ENCODE measurements around the gene TRIM71.

TRIM71 gene

DNA sequence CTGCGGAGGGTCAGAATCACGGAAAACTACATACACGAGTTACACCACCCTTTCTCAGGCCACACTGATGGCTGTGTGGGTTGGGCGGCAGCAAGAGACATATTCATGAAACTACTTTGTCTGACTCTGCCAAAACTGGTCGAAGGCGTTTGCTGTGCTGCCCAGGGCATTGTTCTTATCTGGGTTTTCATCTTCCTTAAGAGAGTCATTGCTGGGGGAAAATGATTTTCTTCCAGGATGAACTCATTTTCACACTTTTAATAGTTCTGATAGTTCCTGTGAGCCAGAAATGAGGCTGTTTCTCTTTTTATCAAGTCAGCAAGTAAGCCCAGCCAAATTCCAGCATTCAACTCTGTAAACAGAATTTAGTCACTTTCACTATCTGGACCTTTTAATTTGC, 47.6 kb downstream of the TRIM71 start:
- DNase-seq (ENCODE audit: low read depth, low spot score) = peak; percentile 69

DNA sequence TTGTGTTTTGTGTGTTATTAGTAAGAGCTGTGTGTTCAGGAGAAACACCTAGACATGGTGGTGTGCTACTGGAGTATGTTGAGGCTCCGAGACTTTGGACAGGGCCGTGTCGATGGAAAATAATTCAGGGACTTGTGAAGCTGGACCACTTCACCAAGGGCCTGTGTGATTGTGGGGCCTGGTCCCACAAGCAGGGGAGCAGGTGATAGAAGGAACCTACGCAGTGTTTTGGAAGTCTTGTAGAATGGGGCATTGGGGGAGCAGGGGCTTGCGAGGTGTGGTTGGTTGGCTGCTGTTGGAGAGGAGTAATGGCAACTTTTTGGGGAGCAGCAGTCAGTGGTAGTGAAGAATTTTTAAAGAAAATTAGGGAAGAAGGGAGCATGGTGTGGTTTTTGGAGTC, 48.7 kb downstream of the TRIM71 start:
- DNase-seq (ENCODE audit: low read depth, low spot score) = no peak

DNA sequence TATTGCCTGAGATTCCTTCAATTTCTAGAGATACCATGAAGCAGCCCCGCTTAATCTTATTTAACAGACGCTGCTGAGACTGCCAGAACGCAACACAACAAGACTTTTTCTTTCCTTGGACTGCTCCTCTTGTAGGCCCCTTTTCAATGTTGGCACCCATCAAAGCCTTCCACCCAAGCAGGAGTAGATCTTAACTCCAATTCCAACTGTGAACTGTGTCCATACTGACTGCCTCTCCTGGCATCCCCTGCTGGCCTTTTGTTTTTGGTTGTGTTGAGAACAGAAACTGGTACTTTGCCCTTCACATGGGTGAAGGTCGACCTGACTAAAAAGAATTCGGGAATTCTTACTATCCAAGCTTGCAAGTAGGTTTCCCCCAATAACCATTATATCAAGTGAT, 50.2 kb downstream of the TRIM71 start:
- no peak for DNase-seq (ENCODE audit: low read depth, low spot score)

DNA sequence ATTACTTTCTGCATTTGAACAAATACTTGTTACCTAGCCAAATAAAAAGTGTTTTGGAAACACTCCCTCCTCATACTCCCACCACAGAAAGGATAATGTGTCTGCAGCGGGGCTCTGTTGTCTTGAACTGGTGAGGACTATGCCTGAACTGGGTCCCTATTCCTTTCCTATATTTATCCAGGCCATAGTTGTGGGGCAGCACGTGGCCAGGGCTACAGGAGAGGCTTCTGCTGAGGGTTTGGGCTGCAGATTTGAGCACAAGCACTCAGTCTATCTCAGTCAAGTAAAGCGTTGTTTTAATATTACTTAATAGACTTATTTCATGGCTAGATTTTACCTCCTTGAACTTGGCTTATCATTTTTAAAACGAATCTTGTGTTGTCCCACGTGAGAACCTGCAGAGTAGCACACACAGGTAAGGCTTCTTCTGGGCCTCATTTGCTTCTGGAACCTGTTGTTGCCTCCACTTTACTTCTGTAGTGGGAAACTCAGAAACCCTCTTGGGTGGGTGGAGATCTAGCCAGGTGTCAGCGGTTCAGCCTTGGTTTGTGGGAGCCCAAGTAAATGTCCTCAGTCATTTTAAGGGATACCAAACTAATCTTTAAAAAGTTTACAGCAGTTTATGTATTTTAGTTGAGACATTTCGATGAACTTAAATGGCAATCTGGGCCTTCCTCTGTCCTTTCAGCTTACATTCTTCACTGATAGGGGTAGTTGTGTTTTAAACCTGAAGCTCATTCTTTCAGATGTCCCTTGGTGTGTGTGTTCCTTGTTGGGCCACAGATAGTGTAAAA, 51.1 kb downstream of the TRIM71 start:
- DNase-seq (ENCODE audit: low read depth, low spot score) = peak; percentile 55

DNA sequence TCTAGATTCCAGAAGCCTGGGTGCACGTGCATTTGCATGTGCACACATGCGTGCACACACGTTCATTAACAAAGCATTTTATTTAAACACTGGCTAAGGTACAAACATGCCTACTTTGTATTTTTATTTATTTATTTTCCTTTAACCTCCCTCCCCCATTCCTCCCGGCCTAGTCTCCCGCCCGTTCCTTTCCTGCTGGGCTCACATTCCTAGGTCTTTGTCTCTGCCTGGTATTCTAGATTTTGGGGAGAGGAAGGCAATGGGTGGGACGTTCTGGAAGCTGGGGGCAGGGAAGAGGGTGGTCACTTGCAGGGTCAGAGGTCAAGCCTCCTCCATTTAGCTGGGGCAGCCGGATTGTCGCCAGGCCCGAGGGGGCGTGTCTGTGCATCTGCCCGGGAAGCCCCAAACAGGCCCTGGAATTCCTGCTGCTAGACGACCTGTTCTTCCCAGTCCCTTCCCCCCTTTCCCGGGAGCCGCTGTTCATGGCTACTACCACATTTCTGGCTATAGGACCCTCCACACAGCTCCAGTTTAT, 51.8 kb downstream of the TRIM71 start:
- peak; percentile 99 for DNase-seq (ENCODE audit: low read depth, low spot score)

DNA sequence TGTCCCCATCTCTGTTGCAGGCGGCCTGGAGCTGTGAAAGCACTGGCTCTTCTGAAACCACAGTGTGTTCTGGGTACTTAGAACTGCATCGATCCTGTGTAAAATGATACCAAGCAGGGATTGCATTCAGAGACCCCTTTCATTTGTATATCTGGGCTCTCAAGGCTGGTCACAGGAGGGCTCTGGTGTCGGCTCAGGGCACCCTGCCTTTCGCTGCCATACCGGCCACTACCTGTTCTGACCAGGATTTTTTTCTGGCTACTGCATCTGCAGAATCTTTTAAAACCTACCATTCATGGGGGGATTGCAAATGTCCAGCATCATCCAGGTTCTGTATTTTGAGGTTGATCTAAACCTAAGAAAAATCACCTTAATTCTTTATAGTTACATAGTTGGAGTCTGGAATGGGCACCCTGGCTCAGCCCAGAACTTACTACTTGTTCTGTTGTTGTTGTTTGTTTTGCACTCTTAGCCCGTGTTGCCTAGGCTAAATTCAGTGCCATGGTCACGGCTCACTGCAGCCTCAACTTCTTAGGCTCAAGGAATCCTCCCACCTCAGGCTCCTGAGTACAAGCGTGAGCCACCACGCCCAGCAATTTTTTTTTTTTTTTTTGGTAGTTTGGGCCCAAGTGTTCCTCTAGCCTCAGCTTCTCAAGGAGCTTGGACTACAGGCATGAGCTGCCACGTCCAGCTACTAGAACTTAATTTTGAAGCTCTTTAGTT, 52.7 kb downstream of the TRIM71 start:
- peak; percentile 45 for DNase-seq (ENCODE audit: low read depth, low spot score)

DNA sequence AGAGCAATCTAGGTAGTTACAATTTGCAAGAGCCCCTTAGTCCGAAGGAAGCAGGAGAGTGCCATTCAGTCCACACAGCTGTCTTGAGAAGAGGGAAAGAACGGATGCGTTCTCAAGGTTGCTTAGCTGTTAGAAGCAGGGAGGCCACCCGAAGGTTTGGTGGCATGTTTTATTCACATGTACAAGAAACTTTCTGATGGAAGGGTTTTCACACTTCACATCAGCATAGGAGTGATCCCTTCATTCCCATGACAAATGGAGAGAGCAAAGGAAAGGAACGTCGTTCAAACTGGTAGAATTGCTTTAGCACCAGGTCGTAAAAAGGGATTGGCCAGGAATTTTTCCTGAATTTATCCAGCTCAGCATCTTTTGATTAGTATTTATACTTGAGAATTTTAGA, 53.5 kb downstream of the TRIM71 start:
- DNase-seq (ENCODE audit: low read depth, low spot score) = no peak

DNA sequence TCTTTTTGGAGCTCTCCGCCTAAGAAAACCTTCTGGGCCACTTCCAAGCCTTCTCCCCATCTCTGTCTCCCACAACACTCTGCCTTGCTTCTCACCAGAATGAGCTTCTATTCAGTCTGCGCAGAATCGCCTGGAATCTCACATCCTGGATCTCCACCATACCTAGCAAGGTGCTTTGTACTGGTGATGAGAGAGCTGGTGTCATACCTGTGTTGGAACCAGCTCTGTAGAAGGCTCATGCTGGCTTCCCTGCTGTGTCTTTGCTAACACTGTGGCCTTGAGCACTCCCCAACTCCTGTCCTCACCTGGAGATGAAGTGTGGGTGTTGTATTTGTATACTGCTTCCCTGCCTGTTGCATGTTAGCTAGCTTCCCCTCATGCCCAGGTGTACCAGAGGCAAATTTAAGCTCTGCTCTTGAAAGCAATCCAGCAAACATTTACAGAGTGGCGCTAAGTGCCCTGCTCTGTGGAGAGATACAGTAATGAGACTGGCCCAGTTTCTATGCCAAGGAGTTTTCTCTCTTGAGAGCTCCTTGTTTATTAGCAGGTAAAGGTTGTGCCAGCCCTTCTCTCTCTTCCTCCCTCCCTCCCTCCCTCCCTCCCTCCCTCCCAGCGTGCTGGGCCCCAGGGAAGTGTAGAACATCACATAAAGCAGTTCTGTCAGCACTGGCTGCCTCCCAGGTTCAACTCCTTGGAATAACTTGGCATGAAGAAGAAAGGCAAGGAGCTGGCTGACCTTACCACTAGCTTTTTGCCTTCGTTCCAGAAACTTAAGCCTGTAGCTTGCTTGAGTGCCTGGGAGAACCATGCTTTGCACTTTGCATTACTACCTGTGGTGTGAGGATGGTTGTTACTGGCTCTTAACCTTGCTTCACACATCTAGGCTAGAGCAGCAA, 54.9 kb downstream of the TRIM71 start:
- no peak for DNase-seq (ENCODE audit: low read depth, low spot score)

DNA sequence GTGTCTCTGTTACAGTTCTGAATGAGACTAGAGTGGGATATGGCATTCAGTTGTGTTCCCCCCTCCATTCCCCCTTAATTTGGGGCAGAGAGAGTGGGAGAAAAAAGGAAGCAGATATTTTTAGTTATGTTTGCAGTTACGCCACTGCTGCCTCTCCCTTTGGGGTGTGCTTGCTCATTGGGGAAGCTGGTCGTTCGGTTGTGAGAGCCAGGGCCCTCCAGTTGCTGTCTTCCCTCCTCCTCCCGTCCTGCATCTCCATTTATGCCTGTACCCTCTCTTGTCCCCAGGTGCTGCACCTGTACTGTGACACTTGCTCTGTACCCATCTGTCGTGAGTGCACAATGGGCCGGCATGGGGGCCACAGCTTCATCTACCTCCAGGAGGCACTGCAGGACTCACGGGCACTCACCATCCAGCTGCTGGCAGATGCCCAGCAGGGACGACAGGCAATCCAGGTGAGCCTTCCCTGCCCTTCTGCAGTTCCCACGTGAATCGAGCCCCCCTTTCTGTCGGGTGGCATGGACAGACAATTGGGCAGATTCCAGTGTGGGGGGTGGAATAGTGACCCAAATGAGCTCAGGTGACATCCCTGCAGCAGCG, 55.8 kb downstream of the TRIM71 start:
- DNase-seq (ENCODE audit: low read depth, low spot score) = no peak

DNA sequence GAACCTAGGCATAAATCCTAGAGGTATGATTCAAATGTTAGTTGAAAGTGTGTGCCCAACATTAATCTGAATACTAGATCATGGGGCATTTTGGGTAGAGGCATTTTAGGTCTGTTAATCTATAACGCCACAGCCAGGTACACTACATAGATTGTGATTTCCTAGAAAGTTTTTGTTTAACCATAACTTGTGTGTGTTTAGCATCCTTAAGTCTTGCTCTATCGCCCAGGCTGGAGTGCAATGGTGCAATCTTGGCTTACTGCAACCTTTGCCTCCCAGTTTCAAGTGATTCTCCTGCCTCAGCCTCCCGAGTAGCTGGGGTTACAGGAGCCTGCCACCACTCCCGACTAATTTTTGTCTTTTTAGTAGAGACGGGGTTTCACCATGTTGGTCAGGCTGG, 59.1 kb downstream of the TRIM71 start:
- no peak for DNase-seq (ENCODE audit: low read depth, low spot score)

DNA sequence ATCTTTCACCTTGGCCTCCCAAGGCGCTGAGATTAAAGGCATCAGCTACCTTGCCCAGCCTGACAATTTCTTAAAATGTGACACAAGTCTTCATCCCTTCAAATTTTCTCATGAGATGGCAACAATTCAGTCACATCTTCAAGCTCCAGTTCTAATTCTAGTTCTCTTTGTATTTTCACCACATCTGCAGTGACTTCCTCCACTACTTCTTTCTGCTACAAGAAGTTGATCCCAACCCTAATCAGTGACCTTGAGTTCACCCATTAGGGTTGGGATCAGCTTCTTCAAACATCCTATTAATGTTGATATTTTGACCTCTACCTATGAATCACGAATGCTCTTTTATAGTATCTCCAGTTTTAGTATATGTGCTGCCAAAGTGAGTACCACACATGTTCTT, 59.8 kb downstream of the TRIM71 start:
- DNase-seq (ENCODE audit: low read depth, low spot score) = no peak

DNA sequence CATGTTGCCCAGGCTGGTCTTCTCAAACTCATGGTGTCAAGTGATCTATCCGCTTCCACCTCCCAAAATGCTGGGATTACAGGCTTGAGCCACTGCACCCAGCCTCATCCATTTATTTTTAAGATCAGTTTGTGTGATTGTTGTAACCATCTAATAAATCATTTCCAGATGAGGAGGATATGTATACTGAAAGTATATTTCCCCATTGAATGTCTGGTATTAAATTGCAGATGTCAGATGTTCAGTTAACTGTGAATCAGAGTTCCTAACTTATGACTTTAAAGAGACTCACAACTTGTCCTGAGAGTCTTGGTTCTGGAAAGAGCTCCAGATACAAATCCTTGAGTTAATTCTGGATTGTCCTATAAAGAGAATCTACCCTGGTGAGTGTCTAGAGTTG, 62.4 kb downstream of the TRIM71 start:
- no peak for DNase-seq (ENCODE audit: low read depth, low spot score)

DNA sequence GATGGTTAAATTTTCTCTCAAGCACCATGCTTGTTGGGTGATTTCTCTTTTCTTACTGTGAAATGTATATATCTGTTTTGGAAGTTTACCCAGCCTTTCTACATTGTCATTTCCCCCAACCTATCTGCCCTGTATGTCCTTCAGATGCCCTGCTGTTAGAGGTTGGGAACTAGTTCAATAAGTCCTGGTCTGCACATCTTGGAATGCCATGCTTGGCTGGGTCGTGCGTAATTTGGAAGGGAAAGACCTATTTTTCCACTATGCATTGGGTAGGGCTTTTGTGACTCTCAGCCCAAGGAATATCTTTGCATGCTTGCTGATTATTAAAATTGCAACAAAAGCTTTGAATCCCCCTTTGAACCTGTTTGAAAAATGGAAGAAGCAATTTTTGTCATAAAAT, 63.8 kb downstream of the TRIM71 start:
- no peak for DNase-seq (ENCODE audit: low read depth, low spot score)

DNA sequence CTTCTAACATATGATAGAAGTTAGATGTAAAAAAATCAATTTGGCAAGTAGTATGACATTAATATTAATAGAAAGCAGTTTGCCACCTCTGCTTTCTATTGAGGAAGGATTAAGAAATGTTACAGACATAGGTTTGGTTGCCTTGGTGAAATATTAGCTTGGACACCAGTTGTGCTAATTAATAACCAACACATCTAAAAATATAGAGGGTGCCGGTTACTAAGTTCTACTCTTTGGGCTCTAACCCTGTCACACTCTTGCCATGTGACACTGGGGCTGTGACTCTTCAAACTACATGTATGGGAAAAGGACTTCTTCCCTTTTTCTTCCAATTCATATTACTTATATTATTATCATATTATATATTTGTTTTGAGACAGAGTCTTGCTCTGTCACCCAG, 64.4 kb downstream of the TRIM71 start:
- no peak for DNase-seq (ENCODE audit: low read depth, low spot score)

DNA sequence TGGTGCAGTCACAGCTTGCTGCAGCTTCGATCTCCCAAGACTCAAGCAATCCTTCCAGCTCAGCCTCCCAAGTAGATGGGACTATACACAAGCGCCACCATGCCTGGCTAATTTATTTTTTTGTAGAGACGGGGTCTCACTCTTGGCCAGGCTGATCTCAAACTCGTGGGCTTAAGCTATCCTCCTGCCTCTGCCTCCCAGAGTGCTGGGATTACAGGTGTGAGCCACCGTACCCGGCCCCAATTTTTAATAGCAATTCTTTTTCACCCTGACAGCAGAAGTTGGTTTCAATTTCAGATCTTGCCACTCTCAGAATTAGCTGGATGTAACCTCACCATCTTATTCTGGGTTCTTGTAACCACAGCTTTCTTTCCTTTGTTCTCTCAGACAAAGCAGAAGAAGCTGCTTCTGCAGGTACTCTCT, 64.8 kb downstream of the TRIM71 start:
- no peak for DNase-seq (ENCODE audit: low read depth, low spot score)

DNA sequence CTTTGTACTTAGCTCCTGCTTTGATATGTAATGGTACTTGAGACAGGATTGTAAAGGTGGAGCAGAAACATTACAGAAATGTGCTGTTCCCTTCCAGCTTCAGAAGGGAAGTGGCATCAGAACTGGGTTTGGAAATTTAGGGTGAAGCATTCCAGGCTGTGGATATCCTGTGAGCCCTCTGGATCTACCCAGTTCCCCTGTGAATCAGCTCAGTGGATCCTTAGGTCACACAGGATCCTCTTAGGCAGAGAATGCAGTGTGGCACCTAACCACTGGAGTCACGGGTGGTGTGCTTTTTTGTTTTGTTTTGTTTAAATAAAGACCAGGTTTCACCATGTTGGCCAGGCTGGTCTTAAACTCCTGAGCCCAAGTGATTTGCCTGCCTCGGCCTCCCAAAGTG, 66.0 kb downstream of the TRIM71 start:
- DNase-seq (ENCODE audit: low read depth, low spot score) = no peak

DNA sequence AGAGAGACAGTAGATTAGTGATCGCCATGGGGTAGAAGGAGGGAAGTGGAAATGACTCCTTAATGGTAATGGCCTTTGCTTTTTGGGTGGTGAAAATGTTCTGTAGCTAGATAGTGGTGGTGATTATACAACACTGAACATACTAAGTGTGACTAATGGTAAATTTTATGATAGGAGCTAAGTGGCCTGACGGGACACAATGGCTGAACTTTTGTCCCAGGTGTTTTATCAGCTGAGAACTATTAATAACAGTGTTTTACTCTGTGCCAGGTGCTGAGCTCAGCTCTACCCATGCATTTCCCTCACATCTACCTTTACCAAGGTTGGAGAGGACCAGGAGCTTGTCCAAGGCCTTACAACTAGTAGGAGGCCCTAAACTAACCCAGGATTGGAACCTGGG, 66.8 kb downstream of the TRIM71 start:
- no peak for DNase-seq (ENCODE audit: low read depth, low spot score)

DNA sequence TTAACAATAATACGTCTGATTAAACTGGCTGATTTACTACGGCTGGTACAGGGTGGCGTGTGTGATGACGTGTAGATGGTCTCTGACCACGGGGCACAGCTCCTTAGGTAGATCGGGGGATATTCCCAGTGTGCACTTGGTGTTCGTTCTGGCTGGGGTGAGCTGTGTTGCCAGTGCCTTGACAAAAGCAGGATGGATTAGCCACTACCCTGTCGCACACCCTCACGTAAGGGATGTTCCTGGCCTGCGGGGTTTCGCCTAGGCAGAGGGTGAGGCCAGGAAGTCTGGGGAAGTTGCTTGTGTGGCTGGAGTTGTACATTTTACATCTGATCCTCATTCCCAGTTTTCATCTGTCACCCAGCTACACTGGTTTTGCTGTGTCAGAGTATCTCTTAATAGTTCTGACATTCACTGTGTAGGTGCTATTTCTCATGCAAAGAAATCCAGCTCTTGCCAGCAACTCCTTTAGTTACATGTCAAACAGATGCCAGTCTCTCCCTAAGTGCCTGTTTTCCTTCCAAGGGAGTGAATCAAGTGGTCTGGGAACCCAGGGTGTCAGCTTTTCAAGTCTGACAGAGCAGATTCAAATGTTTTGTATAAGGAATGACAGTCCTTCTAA, 67.6 kb downstream of the TRIM71 start:
- no peak for DNase-seq (ENCODE audit: low read depth, low spot score)

DNA sequence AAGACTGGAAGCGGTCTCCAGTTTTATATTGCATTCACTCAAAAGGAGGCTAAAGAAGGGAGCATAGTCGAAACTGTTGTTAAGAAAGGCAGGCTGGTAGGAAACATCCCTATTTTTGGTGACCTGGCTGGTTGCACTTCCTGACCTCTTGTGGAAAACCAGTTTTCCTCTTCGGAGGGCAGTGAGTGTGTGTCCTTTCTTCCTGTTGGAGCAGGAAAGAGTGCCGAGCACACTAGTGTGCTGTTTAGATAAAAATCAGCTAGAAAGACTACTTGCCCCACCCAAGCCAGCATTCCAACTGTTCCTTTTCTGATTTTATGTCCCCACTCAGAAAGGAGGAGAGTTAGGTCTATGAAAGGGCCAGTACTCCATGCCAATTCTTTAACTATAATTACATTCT, 68.5 kb downstream of the TRIM71 start:
- no peak for DNase-seq (ENCODE audit: low read depth, low spot score)

DNA sequence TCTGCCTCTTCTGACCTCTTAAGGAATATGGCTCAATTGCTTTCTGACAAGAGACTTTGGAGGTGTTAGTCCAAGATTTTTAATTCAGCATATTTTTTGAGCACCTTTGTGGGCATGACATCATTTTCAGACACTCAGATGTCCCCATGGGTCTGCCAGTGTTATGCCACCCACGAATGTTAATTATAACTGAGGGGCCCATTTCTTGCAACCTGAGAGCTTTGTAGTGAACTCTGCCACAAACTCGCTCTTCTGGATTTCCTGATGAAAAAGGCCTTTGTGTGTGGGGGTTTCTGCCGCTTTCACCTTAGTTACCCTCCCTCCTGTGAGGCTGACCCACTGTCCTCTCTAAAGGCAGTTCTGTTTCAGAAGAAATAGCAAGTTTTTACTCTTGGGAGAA, 69.1 kb downstream of the TRIM71 start:
- no peak for DNase-seq (ENCODE audit: low read depth, low spot score)

DNA sequence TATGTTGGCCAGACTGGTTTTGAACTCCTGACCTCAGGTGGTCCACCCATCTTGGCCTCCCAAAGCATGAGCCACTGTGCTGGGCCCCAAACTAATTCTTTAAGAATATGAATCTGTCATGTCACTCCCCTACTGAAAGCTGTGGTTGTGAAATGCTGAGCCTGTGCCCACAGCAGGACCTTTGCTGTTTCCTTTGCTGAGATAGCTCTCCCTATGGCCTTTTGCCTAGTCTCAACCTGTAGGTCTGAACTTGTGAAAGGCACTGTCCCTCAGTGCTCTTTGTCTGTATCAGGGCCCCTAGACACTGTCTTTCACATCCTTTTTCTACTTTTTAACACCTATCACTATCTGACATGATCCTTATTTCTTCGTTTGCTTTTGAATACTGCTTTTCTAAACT, 70.9 kb downstream of the TRIM71 start:
- DNase-seq (ENCODE audit: low read depth, low spot score) = no peak

Measured in ELF-1 (cell line).